ENCODE data around the gene MYO10. TPM values are rescaled to one million over a fixed set of nuclear protein-coding genes. Genes with fewer than 3 reads are reported as not detected.
A peak's percentile ranks its signal among the peaks of the same experiment; 100 is the strongest.

Gene MYO10
- total and polyA plus RNA-seq, 2 donors (not counting 3 experiments of a cell fraction or from before 2014, with no cell fraction given), result 36.0 to 148 TPM

GRCh38 chr5:16819522-16820167 is 116.4 kb downstream of the MYO10 start:
- H3K9me1 ChIP-seq (replicated peaks; ENCODE audit: control insufficient read depth, extremely low read depth, insufficient read depth, low read length), result no peaks in the 10 kb centered on the region
- peak overlapping the region; percentile 34 for H3K27ac ChIP-seq (ENCODE audit: insufficient read depth, low read depth, low read length)
- no peaks in the 10 kb centered on the region for H3K9me3 ChIP-seq (replicated peaks; ENCODE audit: control insufficient read depth, insufficient read depth, low read length)
- H3K9ac ChIP-seq (replicated peaks; ENCODE audit: extremely low read depth, insufficient read depth, low read length), result no peak overlapping the region
- H3K4me3 ChIP-seq (replicated peaks in 1 of 3; ENCODE audit: insufficient read depth in 1 of 3, low read depth in 1 of 3, low read length in 3 of 3), result no peak overlapping the region
- peaks cover 0 to 3% of the 10 kb centered on the region in 2 experiments for H3K36me3 ChIP-seq (ENCODE audit: control insufficient read depth in 2 of 2, extremely low read depth in 1 of 2, insufficient read depth in 2 of 2, low read length in 2 of 2)
- POLR2A ChIA-PET, result interaction anchor here (0.6 kb wide), 1 partner anchor 374 kb away, joined by 3 read pairs; no protein-coding TSS in a partner anchor
- CTCF ChIA-PET, result interaction anchor here (1.0 to 1.5 kb wide), 2 partner anchors 10 to 353 kb away, joined by 4 read pairs; no protein-coding TSS in a partner anchor
- TF ChIP-seq CTCF (IDR thresholded peaks at IDR 0.05; ENCODE audit: extremely low read depth in 1 of 2, insufficient read depth in 1 of 2, low read depth in 1 of 2, low read length in 2 of 2) (no peak), FOS (IDR thresholded peaks at IDR 0.05; ENCODE audit: borderline replicate concordance, insufficient read depth, low read length) (no peak), POLR2AphosphoS5 (IDR thresholded peaks at IDR 0.05; ENCODE audit: insufficient read depth, low read depth, low read length) (no peak), EZH2 (IDR thresholded peaks at IDR 0.05; ENCODE audit: borderline replicate concordance, low read depth, low read length, severe bottlenecking) (no peak), POLR2A (IDR thresholded peaks at IDR 0.05; ENCODE audit: low read depth, low read length) (no peak), JUN (IDR thresholded peaks at IDR 0.05; ENCODE audit: borderline replicate concordance, insufficient read depth, insufficient read length, low read depth) (no peak), MAX (IDR thresholded peaks at IDR 0.05; ENCODE audit: insufficient read depth, insufficient read length) (no peak), MYC (IDR thresholded peaks at IDR 0.05; ENCODE audit: low read depth, low read length) (no peak), GATA2 (IDR thresholded peaks at IDR 0.05; ENCODE audit: insufficient read depth, insufficient read length, low read depth, low read length) (no peak)
- DNase-seq (ENCODE audit: low read depth, low spot score) (peak; percentile 25), FAIRE-seq (no peak)
- peaks cover 78% of the 10 kb centered on the region for H3K79me2 ChIP-seq (ENCODE audit: control insufficient read depth, insufficient read depth, low read length)
- no peaks in the 10 kb centered on the region for H3K27me3 ChIP-seq (ENCODE audit: control insufficient read depth in 2 of 2, insufficient read depth in 2 of 2, low read length in 2 of 2)
- H3K4me1 ChIP-seq (ENCODE audit: control insufficient read depth, extremely low read depth, insufficient read depth, low read length), result peaks cover 3% of the 10 kb centered on the region
- dilution Hi-C loops (cut with MboI; ENCODE audit: extremely low pct_ligation_motif_present, low sequenced_read_pairs), result no loop called here
- H2AFZ ChIP-seq (ENCODE audit: low read depth, low read length), result no peak overlapping the region
- BruUV-seq (replicated peaks), result no TSS peak
- H4K20me1 ChIP-seq (replicated peaks; ENCODE audit: control insufficient read depth, extremely low read depth, insufficient read depth, low read length), result peaks cover 9% of the 10 kb centered on the region
- H3K4me2 ChIP-seq (ENCODE audit: insufficient read depth, low read length), result no peak overlapping the region
- intact Hi-C loops (cut with micrococcal nuclease), result no loop called here
